GM12878 (cell line): ENCODE results near the gene TMTC1. TPM values are rescaled to one million over a fixed set of nuclear protein-coding genes. Genes with fewer than 3 reads are reported as not detected.

ENCODE experiments used
- ATF2 ChIP-seq: IDR thresholded peaks from 2 replicates; pipeline ENCODE4 v1.6.1; 2012; ENCODE audit warnings: low read length, inconsistent platforms
- BCL3 ChIP-seq: IDR thresholded peaks from 2 replicates; pipeline ENCODE4 v1.6.1; 2011; ENCODE audit warnings: borderline replicate concordance, low read depth, mild to moderate bottlenecking, moderate library complexity, low read length; ENCODE audit not compliant: insufficient read depth, poor library complexity, severe bottlenecking
- DPF2 ChIP-seq: fragments of 450-650 bp; IDR thresholded peaks from 2 replicates; pipeline ENCODE4 v1.6.1; 2017; ENCODE audit warnings: mild to moderate bottlenecking
- JUNB ChIP-seq: IDR thresholded peaks from 2 replicates; pipeline ENCODE4 v1.6.1; 2016; ENCODE audit warnings: antibody characterized with exemption, mild to moderate bottlenecking
- JUND ChIP-seq: IDR thresholded peaks from 2 replicates; pipeline ENCODE4 v1.6.1; 2012; ENCODE audit warnings: low read depth, mild to moderate bottlenecking, low read length, improper control_type of control experiment, moderate library complexity
- MEF2B ChIP-seq: fragments of 450-650 bp; IDR thresholded peaks from 2 replicates; pipeline ENCODE4 v1.6.1; 2018; ENCODE audit warnings: mild to moderate bottlenecking, moderate library complexity; ENCODE audit not compliant: partially characterized antibody, poor library complexity, severe bottlenecking
- MYC ChIP-seq: IDR thresholded peaks from 2 replicates; pipeline ENCODE4 v1.6.1; 2011; ENCODE audit warnings: mild to moderate bottlenecking, low read length, moderate library complexity, inconsistent platforms; ENCODE audit not compliant: insufficient read depth, insufficient replicate concordance, insufficient read length, severe bottlenecking
- NR2F1 ChIP-seq: fragments of 450-650 bp; conservative IDR thresholded peaks from 2 replicates; pipeline ENCODE4 v1.6.1; 2017; ENCODE audit warnings: mild to moderate bottlenecking
- RB1 ChIP-seq: fragments of 450-650 bp; formaldehyde crosslinking; IDR thresholded peaks from 2 replicates; pipeline ENCODE4 v1.6.1; 2017; ENCODE audit warnings: mild to moderate bottlenecking, borderline replicate concordance
- RELA ChIP-seq: fragments of 450-650 bp; IDR thresholded peaks from 2 replicates; pipeline ENCODE4 v1.8.0; 2014; ENCODE audit warnings: borderline replicate concordance; ENCODE audit not compliant: partially characterized antibody
- TCF3 ChIP-seq: IDR thresholded peaks from 2 replicates; pipeline ENCODE4 v1.6.1; 2012; ENCODE audit warnings: low read depth, mild to moderate bottlenecking, low read length, borderline replicate concordance; ENCODE audit not compliant: insufficient read depth
- polyA plus RNA-seq, 11 experiments: library from polyadenylated mRNA; depleted of rRNA in 4 of 11; unstranded in 6 of 11; stranded (reverse) in 5 of 11; fragments of >200 nt; fragmentation: Nextera tagmentation in 4 of 11; fragmentation: Illumina TruSeq in 1 of 11; extraction: Ambion mirVana in 4 of 11; extraction: Trizol in 1 of 11; gene quantifications; 1 replicate in 1 of 11; 2 replicates in 10 of 11; pipeline versions ENCODE4 v1.2.1 to v1.2.3, GENCODE V29; 2011 to 2016; ENCODE audit warnings: inconsistent platforms in 2 of 11, missing spikeins in 2 of 11, low read depth in 1 of 11
- total RNA-seq, 4 experiments: library from RNA; depleted of rRNA in 3 of 4; stranded (reverse); fragments of >200 nt in 3 of 4; fragmentation: Illumina TruSeq in 1 of 4; extraction: Trizol in 1 of 4; gene quantifications; 2 replicates each; pipeline versions ENCODE4 v1.2.1 to v1.2.3, GENCODE V29; 2013 to 2021
- TF ChIP-seq, protein P1 (sequence below): fragments of 150-350 bp; IDR thresholded peaks from 2 replicates; pipeline ENCODE4 v1.6.1; 2014; ENCODE audit warnings: mild to moderate bottlenecking, low read depth, low read length

Gene TMTC1
- total and polyA plus RNA-seq, 10 of the 15 experiments (the other 5 are each of a cell fraction or from before 2014, with no cell fraction given), result 0.10 to 20.9 (median 0.57) TPM

DNA sequence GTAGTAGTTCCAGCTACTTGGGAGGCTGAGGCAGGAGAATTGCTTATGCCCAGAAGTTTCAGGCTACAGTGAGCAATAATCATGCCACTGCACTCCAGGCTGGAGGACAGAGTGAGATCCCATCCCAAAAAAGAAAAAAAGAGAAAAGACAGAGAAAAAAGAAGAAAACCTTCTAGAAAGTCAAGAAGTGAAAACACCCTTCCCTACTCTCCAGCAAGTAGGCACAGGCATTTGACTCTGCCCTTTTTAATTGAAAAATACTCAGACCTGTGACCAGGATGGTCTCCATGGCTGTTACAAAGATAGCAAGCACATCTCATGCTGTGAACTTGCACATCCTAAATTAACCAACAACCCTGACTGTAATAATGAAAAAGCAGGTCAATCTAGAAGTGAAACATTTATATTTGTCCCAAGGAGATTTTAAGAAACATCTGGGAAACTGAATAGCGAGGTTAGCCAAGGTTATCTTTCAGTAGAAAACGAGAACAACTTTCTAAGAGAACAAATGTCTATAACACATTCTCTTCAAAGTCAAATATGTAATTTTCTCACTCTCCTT, 2.0 kb downstream of the TMTC1 start (continued):
- TF ChIP-seq MEF2B, result no peak
- no peak for TF ChIP-seq RELA
- no peak for TF ChIP-seq JUND
- TF ChIP-seq NR2F1, result peak; percentile 61; the same call in 1 of the 2 replicates
- no peak for TF ChIP-seq TCF3
- TF ChIP-seq BCL3, result no peak
- TF ChIP-seq DPF2, result 0 out of 2 replicates have a peak, but pooled peaks have one; percentile 13
- no peak for TF ChIP-seq RB1
- TF ChIP-seq JUNB, result peak; percentile 36; the same call in 1 of the 2 replicates
- TF ChIP-seq MYC, result no peak
- TF ChIP-seq, protein P1, sequence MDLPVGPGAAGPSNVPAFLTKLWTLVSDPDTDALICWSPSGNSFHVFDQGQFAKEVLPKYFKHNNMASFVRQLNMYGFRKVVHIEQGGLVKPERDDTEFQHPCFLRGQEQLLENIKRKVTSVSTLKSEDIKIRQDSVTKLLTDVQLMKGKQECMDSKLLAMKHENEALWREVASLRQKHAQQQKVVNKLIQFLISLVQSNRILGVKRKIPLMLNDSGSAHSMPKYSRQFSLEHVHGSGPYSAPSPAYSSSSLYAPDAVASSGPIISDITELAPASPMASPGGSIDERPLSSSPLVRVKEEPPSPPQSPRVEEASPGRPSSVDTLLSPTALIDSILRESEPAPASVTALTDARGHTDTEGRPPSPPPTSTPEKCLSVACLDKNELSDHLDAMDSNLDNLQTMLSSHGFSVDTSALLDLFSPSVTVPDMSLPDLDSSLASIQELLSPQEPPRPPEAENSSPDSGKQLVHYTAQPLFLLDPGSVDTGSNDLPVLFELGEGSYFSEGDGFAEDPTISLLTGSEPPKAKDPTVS, result no peak
- no peak for TF ChIP-seq ATF2
